ENCODE measurements around the gene CHSY3. TPM values are rescaled to one million over a fixed set of nuclear protein-coding genes. Genes with fewer than 3 reads are reported as not detected.
"Not testable (repeated sequence)": the region's sequence is repeated elsewhere in the genome, so short reads cannot be mapped to it uniquely, and the experiment has no call there.

The CHSY3 gene
- total RNA-seq, 2 donors from 2014 or later: not detected

DNA sequence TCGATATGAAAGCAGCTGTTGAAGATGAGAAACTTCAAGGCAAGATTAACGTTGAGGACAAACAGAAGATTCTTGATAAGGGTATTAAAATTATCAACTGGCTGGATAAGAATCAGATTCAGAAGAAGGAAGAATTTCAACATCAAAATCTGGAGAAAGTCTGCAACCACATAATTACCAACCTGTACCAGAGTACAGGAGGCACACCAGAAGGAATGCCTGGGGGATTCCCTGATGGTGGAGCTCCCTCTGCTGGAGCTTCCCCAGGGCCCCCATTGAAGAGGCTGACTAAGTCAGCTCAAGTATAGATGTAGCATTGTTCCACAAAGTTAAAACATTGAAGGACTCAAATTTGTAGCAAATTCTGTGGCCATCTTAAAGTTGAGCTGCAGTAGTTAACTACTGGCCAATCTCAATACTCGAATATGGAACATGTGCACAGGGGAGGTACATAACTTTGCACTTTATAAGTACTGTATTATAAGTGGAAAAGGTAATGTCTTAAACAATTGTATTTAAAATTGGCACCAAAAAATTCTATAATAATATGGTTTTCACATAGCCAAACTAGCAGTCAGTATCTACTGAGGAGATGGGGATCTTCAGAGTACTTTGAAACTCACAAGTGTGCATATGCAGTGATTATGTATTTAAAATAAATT, 237.5 kb downstream of the CHSY3 start:
- DNase-seq (ENCODE audit: low spot score in 2 of 2) (peak in 1 of 2 donors; percentile 5), ATAC-seq (peak in 1 of 2 donors; percentile 41)
- Mint-ChIP-seq H3K27ac (no peak overlapping the region), H3K9me3 (no peaks in the 10 kb centered on the region), H3K36me3 (no peaks in the 10 kb centered on the region)

DNA sequence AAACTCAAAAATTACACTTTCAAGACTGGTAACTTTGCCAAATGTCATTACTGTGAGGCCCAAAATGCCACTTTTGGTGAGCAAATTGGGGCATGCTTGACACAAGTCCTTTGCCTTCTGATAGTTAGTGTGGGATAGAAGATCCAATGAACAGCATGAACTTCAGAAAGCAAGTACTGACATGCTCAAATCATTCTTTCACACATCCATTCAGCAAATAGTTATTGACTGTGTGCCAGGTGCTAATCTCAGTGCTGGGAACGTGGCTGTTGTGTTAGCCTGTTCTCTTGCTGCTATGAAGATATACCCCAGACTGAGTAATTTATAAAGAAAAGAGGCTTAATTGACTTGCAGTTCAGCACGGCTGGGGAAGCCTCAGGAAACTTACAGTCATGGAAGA, 247.0 kb downstream of the CHSY3 start:
- H3K36me3 Mint-ChIP-seq: no peaks in the 10 kb centered on the region
- H3K27ac Mint-ChIP-seq: no peak overlapping the region
- no peaks in the 10 kb centered on the region for H3K9me3 Mint-ChIP-seq
- no peak for ATAC-seq
- no peak for DNase-seq (ENCODE audit: low spot score in 2 of 2)

DNA sequence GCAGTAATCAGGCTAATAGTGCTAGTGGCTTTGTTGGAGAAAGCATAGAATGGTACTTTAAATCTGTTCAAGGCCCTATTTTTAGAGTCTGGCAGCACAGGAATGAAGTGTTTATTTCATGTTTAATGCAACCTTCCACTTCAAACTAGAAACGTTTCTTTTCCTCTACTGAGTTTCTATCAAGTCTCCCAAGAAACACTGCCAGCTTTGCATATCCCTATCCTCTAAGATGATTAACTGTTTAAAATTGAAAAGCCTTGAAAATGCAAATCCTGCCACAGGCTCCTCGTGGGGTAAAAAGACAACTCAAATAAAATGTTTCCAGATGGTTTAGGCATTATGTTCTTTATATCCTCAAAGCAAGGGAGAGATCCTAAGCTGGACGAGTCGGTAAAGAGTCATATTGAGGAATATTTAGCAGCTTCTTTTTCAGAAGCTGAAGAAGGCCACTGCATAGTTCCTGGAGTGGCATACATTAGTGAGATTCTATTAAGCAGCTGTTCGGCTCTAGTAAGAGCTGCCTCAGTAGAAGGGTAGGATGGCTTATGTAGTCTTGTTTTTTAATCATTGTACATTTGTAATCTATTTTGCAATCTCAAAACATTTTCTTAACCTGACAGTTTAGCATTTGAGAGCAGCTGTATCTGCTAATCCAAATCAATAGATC, 251.2 kb downstream of the CHSY3 start:
- H3K36me3 Mint-ChIP-seq: no peaks in the 10 kb centered on the region
- H3K9me3 Mint-ChIP-seq: no peaks in the 10 kb centered on the region
- DNase-seq (ENCODE audit: low spot score in 2 of 2) (no peak), ATAC-seq (no peak)
- no peak overlapping the region for H3K27ac Mint-ChIP-seq

DNA sequence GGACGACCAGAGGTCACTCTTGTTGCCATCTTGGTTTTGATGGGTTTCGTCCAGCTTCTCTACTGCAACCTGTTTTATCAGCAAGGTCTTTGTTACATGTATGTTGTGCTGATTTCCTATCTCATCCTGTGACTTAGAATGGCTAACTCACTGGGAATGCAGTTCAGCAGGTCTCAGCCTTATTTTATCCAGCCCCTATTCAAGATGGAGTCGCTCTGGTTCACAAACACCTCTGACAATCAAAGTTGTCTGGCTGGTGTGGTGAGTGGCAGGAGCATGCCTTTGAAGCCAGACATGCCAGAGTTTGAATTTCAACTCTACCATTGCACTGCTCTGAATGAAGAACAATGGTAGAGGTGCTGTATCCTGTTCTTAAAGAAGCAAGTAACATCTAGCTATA, 253.8 kb downstream of the CHSY3 start:
- Mint-ChIP-seq H3K9me3 (no peaks in the 10 kb centered on the region), H3K27ac (no peak overlapping the region), H3K36me3 (no peaks in the 10 kb centered on the region)
- no peak for ATAC-seq
- DNase-seq (ENCODE audit: low spot score in 2 of 2): no peak

DNA sequence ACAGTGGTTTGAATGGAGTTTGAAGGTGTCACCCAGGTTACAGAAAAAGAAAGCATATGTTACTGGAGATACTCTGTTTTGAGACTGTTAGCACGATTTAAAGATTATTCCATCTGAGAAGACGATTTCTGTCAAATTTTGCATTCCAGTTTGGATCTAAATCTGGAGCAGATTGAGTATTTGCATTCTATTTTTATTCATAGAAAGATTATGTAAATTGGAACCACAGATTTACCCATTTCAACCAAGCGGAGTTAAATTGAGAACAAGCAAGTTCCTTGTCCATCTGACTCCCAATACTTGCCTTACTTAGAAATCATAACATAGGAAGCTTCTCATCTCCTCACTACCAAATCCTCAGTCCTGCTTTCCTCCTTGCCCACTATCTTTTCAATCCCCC, 255.7 kb downstream of the CHSY3 start:
- Mint-ChIP-seq H3K36me3 (no peaks in the 10 kb centered on the region), H3K27ac (no peak overlapping the region), H3K9me3 (no peaks in the 10 kb centered on the region)
- DNase-seq (ENCODE audit: low spot score in 2 of 2): no peak
- no peak for ATAC-seq

DNA sequence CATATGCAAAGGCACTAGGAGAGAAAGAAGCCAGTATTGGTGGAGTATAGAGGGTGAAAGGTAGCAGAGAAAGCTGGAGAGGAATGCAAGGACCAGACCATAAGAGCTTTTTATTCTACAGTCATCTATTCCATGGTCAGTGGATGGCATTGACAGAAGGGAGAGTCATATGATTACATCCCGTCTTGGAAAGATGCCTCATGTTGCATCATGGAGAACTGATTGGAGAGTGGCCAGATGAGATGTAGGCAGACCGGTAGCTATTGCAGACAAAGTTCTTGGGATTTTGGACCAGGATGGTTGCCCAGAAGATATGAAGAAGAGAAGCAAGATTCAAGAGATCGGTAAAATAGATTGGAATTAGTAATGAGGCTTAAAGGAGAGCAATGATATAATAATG, 260.7 kb downstream of the CHSY3 start:
- DNase-seq (ENCODE audit: low spot score in 2 of 2) (no peak), ATAC-seq (no peak)
- Mint-ChIP-seq H3K9me3 (no peaks in the 10 kb centered on the region), H3K36me3 (no peaks in the 10 kb centered on the region), H3K27ac (no peak overlapping the region)

DNA sequence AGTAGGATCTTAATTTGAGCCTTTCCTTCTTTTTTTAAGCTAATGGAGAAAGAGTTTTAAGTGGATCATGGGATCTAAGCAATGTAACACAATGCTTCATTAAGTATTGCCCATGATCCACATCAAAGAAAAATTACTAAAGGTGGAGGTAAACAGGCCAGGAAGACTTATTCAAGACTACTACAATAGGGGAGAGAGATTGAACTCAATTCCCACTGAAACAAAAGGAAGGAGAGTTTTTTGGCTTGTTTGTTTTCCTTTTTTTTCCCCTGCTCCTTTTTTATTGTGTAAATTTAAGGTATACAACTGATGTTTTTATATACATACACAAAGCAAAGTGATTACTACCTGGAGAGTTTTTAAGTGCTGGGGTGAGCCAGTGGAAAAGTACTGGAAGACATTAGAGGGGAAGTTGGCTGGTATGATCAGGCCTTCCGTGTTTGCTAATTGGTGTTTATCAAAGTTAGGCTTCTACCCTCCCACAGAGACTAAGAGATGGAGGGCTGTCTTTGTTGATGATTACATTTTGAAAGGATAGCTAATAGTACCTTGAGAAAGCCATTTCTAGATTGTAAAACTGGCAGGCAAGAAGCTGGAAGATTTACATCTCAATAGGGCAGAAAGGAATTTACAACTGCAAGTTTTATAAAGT, 262.7 kb downstream of the CHSY3 start:
- Mint-ChIP-seq H3K36me3 (no peaks in the 10 kb centered on the region), H3K27ac (no peak overlapping the region), H3K9me3 (no peaks in the 10 kb centered on the region)
- DNase-seq (ENCODE audit: low spot score in 2 of 2): no peak
- no peak for ATAC-seq

DNA sequence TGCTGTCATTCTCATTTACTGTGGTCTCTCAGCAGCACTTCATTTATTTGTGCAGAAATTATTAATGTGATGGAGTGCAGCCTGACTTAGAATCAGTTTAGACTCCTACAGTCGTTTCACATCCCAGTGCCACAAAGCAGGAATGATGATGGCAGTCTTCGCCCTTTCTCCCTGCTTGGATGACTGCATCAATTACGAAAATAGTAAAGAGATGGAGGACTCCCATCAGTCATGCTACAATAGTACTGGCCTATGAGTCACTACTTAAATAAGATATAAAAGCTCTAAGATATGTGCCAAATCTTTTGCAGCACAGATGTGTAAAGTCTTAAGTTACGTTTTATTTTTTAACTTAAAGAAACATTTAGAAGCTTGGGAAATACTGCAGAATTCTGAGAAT, 263.9 kb downstream of the CHSY3 start:
- H3K36me3 Mint-ChIP-seq: no peaks in the 10 kb centered on the region
- no peaks in the 10 kb centered on the region for H3K9me3 Mint-ChIP-seq
- no peak overlapping the region for H3K27ac Mint-ChIP-seq
- DNase-seq (ENCODE audit: low spot score in 2 of 2): no peak
- no peak for ATAC-seq

DNA sequence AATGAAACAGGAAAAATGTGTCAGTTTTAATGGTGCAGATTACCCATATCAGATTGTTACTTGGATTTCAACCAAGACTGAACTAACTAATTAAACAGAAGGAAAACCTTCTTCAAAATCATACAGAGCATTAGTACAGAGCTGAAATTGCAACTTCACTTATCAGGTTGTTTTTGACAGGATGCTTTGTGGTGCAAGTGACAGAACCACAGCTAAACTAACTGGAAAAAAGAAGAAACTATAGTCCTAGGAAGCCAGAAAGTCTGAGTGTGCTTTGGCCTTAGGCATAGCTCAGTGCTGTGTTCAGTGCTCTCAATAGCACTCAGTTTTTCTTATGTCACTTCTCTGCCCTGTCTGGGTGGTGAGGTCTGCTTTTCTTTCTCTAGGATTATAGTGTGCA, 267.4 kb downstream of the CHSY3 start:
- Mint-ChIP-seq H3K36me3 (no peaks in the 10 kb centered on the region), H3K9me3 (no peaks in the 10 kb centered on the region), H3K27ac (no peak overlapping the region)
- no peak for DNase-seq (ENCODE audit: low spot score in 2 of 2)
- ATAC-seq: no peak

DNA sequence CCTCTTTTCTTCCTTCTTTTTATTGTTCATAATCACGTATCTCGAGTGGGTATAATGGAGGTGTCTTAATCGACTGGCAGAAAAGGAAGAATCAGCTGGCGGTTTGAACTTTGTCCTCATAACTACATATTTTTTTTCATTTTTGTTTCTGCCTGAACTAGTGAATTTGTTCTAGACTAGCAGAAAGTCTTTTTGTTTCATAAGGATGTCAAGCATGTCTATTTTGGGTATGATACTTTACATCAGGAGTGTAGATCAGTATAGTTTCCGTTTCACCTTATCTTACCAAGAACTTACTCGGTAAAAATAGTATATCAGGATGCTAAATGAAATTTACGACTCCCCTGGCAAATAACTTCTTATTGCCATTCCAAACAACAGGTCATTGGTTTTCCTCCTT, 278.9 kb downstream of the CHSY3 start:
- no peak overlapping the region for H3K27ac Mint-ChIP-seq
- no peaks in the 10 kb centered on the region for H3K9me3 Mint-ChIP-seq
- no peaks in the 10 kb centered on the region for H3K36me3 Mint-ChIP-seq
- DNase-seq (ENCODE audit: low spot score in 2 of 2) (no peak), ATAC-seq (no peak)

DNA sequence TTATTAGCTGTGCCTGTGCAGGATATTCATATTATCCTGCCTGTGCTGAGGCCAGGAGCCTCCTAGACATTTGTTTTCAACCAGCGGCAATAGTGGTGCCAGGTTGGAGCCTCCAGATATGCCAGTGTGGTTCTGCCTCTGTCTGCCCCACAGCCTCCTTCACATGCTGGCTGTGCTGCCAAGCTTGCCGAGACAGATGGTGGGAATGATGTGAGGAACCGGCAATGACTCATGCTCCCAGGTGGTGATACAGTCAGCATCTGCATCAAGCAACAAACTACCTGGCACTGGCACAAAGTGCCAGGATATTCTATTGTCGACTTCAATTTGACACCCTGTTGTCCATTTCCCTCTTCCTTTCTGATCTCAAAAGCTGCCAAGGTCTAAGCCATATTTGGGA, 285.7 kb downstream of the CHSY3 start:
- no peaks in the 10 kb centered on the region for H3K36me3 Mint-ChIP-seq

DNA sequence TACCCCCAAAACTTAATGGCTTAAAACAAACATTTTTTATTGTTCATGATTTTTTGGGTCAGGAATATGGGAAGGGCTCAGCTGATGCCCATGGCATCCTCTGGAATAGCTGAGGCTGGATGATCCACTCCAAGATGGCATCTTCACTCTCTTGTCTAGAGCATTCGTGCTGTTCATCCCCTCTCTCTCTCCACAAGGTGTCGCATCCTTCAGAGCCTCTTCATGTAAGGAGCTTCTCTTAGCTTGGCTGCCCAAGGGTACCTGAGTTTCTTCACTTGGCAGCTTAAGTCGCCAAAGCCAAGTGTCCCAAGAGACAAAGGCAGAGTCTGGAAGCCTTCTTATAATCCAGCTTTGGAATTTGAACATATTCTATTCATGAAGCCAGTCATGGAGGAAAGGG, 294.7 kb downstream of the CHSY3 start:
- no peak for ATAC-seq
- Mint-ChIP-seq H3K9me3 (peaks cover 0 to 12% of the 10 kb centered on the region in 2 donors), H3K27ac (no peak overlapping the region), H3K36me3 (no peaks in the 10 kb centered on the region)
- no peak for DNase-seq (ENCODE audit: low spot score in 2 of 2)

More for the DNA sequence above, 285.7 kb downstream of the CHSY3 start:
- Mint-ChIP-seq H3K27ac (no peak overlapping the region), H3K9me3 (no peaks in the 10 kb centered on the region)
- ATAC-seq: no peak
- no peak for DNase-seq (ENCODE audit: low spot score in 2 of 2)

DNA sequence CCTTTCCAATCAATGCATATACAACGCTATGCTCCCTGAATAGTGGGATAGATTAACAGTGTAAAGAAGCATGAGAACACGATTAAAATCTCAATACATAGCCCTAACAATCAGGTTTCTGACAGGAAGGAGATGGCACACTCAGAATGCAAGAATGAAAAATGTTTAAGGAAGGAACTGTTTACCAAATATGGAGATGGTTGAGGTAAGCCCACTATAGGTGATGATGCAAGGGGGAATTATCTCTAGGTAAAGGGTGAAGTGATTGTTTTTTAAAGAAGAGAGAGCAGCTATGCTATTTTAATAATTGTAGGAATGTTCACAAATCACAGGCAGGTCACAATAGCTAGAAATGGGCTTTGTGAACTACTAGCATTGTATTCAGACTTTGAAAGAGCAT, 302.4 kb downstream of the CHSY3 start:
- no peaks in the 10 kb centered on the region for H3K36me3 Mint-ChIP-seq

DNA sequence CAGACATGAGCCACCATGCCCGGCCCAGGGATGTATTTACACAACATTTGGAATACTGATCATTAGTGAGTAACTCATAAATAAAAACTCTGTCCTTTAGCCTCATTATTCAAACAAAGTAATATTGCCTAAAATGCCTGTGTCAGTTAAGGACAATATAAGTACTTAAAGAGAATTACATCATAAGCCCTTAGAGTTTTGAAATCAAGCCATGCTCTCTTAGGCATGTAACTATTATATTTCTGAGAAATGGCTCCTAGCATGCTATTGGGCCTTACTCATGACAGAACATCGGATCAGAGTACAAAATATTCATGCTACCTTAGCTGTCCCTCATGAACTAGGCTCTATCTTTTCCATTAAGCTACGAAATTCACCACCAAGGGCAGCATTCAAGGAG, 309.3 kb downstream of the CHSY3 start:
- Mint-ChIP-seq H3K36me3 (no peaks in the 10 kb centered on the region), H3K9me3 (no peaks in the 10 kb centered on the region), H3K27ac (no peak overlapping the region)
- DNase-seq (ENCODE audit: low spot score in 2 of 2): no peak
- no peak for ATAC-seq

More for the DNA sequence above, 302.4 kb downstream of the CHSY3 start:
- Mint-ChIP-seq H3K27ac (no peak overlapping the region), H3K9me3 (peaks cover 0 to 12% of the 10 kb centered on the region in 2 donors)
- ATAC-seq: no peak
- DNase-seq (ENCODE audit: low spot score in 2 of 2): no peak

DNA sequence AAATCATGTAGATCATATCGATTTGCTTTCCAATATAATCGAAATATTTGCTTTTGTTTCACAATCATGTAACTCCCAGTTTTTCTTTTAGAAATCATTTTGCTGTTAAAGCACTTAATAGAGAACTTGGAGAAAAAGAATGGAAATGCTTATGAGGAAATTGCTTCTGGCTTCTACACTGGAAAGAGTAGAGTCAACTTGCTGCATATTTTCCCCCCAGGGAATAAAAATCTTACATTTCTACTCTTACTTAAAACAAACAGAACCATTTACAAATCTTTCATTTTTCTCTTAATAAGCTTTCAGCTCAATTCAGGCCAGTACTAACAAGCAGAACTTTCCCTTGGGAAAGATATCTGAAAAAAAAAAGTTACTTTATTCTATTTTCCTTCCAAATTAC, 312.0 kb downstream of the CHSY3 start:
- Mint-ChIP-seq H3K36me3 (no peaks in the 10 kb centered on the region), H3K27ac (no peak overlapping the region), H3K9me3 (no peaks in the 10 kb centered on the region)
- DNase-seq (ENCODE audit: low spot score in 2 of 2): no peak
- ATAC-seq: no peak

DNA sequence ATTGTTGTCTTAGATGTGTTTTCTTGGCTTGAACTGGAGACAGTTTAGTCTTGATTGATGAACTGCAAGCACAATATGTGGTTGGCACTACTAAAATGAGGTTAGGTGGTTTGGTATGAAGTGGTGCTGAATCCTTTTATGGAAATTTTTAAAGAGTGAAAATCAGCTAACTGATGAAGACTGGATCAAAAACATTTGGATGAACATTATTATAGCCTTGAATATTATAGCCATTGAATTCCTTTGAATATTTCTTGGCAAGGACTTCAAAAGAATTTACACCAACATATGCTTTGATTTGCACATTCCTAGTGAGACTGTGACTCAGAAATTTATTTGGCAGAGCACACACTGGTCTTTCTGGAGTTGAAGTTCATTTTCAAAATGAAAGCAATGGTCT, 318.3 kb downstream of the CHSY3 start:
- ATAC-seq (no peak), DNase-seq (ENCODE audit: low spot score in 2 of 2) (no peak)
- Mint-ChIP-seq H3K9me3 (no peaks in the 10 kb centered on the region), H3K36me3 (no peaks in the 10 kb centered on the region), H3K27ac (no peak overlapping the region)

DNA sequence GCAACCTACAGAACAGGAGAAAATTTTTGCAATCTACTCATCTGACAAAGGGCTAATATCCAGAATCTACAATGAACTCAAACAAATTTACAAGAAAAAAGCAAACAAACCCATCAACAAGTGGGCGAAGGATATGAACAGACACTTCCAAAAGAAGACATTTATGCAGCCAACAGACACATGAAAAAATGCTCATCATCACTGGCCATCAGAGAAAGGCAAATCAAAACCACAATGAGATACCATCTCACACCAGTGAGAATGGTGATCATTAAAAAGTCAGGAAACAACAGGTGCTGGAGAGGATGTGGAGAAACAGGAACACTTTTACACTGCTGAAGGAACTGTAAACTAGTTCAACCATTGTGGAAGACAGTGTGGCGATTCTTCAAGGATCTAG, 322.3 kb downstream of the CHSY3 start:
- not testable (repeated sequence) for ATAC-seq; H3K9me3 Mint-ChIP-seq; H3K36me3 Mint-ChIP-seq; DNase-seq (ENCODE audit: low spot score in 2 of 2); H3K27ac Mint-ChIP-seq

DNA sequence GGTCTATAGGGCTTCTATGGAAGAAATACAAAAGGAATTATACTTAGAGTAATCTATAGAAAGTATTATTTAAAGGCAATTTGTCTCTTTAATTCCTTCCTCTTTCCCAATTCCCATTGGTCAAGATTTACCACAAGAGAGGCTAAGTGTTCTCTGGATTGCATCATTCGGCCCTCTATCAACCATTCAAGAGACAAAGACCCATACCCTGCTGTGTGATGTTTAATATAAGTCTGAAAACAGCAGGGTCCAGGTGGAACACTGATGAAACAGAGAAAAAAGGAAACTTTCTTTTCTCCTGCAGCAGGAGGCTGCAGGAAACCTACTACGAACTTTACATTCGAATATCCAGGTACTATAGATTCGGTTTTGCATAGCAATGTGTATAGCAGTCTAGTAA, 323.4 kb downstream of the CHSY3 start:
- H3K36me3 Mint-ChIP-seq: no peaks in the 10 kb centered on the region
- DNase-seq (ENCODE audit: low spot score in 2 of 2): no peak
- H3K9me3 Mint-ChIP-seq: no peaks in the 10 kb centered on the region

More for the DNA sequence above, 323.4 kb downstream of the CHSY3 start:
- no peak overlapping the region for H3K27ac Mint-ChIP-seq
- no peak for ATAC-seq

All from activated naive CD4-positive, alpha-beta T cell treated with anti-CD3 and anti-CD28 coated beads, Interleukin-2, amount 50 U/mL, for 72 hours (primary cell).